ENCODE data around the gene MAP2K3. TPM values are rescaled to one million over a fixed set of nuclear protein-coding genes. Genes with fewer than 3 reads are reported as not detected.

MAP2K3 gene
- total and polyA plus RNA-seq, 10 of the 15 experiments (the other 5 are each of a cell fraction or from before 2014, with no cell fraction given) = 0.71 to 39.4 (median 18.6) TPM

DNA sequence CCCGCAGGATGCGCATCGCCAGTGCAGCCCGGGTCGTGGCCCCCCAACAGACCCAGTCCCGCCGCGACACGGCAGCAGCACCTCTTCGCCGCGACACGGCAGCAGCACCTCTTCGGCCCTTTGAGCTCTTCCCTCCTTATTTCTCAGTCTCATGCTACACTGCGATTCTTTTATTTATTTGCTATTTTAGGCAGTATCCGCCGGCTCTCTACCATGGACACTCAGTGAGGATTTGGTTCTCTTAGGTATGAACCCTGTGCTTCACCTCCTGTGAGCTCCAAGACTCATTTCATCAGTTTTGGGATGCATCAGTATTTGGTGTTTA is 8.3 kb upstream of the MAP2K3 start:
- Histone ChIP-seq H3K27ac (ENCODE audit: control insufficient read depth, insufficient read depth) (no peak overlapping the region), H3K4me1 (ENCODE audit: control insufficient read depth, insufficient read depth, low read length) (peaks cover 10% of the 10 kb centered on the region), H3K9ac (ENCODE audit: control insufficient read depth, insufficient read depth, low read length) (no peak overlapping the region), H2AFZ (ENCODE audit: control insufficient read depth, low read depth, low read length) (peak overlapping the region; percentile 96), H3K79me2 (ENCODE audit: control insufficient read depth, insufficient read depth, low read length) (no peaks in the 10 kb centered on the region), H3K4me2 (ENCODE audit: control insufficient read depth, insufficient read depth) (peak overlapping the region; percentile 98), H4K20me1 (ENCODE audit: control insufficient read depth, insufficient read depth) (no peaks in the 10 kb centered on the region), H3K4me3 (peak overlapping the region; percentile 72; the same call in 1 of the 2 replicates), H3K9me3 (replicated peaks; ENCODE audit: control insufficient read depth, insufficient read depth, low read length) (no peaks in the 10 kb centered on the region), H3K36me3 (ENCODE audit: control insufficient read depth in 2 of 2, insufficient read depth in 2 of 2, low read length in 1 of 2) (no peaks in the 10 kb centered on the region), H3K27me3 (replicated peaks in 1 of 2; ENCODE audit: control insufficient read depth in 2 of 2, insufficient read depth in 2 of 2, low read length in 1 of 2) (peaks cover 0 to 5% of the 10 kb centered on the region in 2 experiments; a peak in 3 of 4 replicates)
- ChIA-PET SMC1A (ENCODE audit: uncharacterized antibody, unreplicated experiment) (interaction anchor here (1.3 to 2.1 kb wide), 7 partner anchors 10 to 237 kb away, joined by 3 to 13 read pairs (median 5); no protein-coding TSS in a partner anchor), RAD21 (ENCODE audit: unreplicated experiment) (interaction anchor here (0.5 to 2.3 kb wide), 12 partner anchors 9 to 283 kb away, joined by 3 to 14 read pairs (median 4); no protein-coding TSS in a partner anchor), POLR2A (interaction anchor here (1.0 to 1.2 kb wide), 3 partner anchors 9 to 133 kb away, joined by 3 read pairs; no protein-coding TSS in a partner anchor), CTCF (interaction anchor here (0.6 to 3.5 kb wide), 9 partner anchors 11 to 236 kb away, joined by 3 to 32 read pairs (median 9); partner anchors contain the start of gene DHRS7B)
- TF ChIP-seq CREB1 (IDR thresholded peaks at IDR 0.05; ENCODE audit: low read depth) (no peak), NR2F1 (conservative IDR thresholded peaks at IDR 0.05) (no peak), RAD51 (IDR thresholded peaks at IDR 0.05) (no peak), STAT1 (conservative IDR thresholded peaks at IDR 0.05) (no peak), MTA3 (IDR thresholded peaks at IDR 0.05; ENCODE audit: borderline replicate concordance, low read length) (no peak), RAD21 (IDR thresholded peaks at IDR 0.05; ENCODE audit: insufficient read depth, low read depth, low read length) (no peak), TARDBP (IDR thresholded peaks at IDR 0.05; ENCODE audit: borderline replicate concordance) (no peak), TCF12 (IDR thresholded peaks at IDR 0.05; ENCODE audit: low read depth, low read length) (no peak), EED (IDR thresholded peaks at IDR 0.05; ENCODE audit: low read depth) (no peak), PAX5 (IDR thresholded peaks at IDR 0.05; ENCODE audit: borderline replicate concordance, low read depth, low read length) (no peak), DPF2 (IDR thresholded peaks at IDR 0.05) (no peak), SKIL (IDR thresholded peaks at IDR 0.05; ENCODE audit: low read depth, poor library complexity, severe bottlenecking) (no peak), GABPA (IDR thresholded peaks at IDR 0.05; ENCODE audit: low read depth) (no peak), ZBED1 (IDR thresholded peaks at IDR 0.05; ENCODE audit: borderline replicate concordance) (no peak)
- DNase-seq (ENCODE audit: low read depth, low spot score) (no peak), ATAC-seq (no peak), FAIRE-seq (no peak)
- WGBS (ENCODE audit: insufficient coverage, insufficient replicate concordance, low lambda C conversion rate, missing lambda C conversion rate) = 12% methylated on average over 10 of the region's 17 CpGs
- no TSS peak for BruUV-seq (replicated peaks)
- in situ Hi-C loops (cut with MboI) = loop anchor here (5.0 to 10.0 kb wide), 3 partner anchors 49 to 239 kb away; no protein-coding TSS in a partner anchor
- intact Hi-C loops (cut with micrococcal nuclease; ENCODE audit: unreplicated experiment) = no loop called here
